ENCODE measurements around the gene LCK.
A peak's percentile ranks its signal among the peaks of the same experiment; 100 is the strongest.

DNA sequence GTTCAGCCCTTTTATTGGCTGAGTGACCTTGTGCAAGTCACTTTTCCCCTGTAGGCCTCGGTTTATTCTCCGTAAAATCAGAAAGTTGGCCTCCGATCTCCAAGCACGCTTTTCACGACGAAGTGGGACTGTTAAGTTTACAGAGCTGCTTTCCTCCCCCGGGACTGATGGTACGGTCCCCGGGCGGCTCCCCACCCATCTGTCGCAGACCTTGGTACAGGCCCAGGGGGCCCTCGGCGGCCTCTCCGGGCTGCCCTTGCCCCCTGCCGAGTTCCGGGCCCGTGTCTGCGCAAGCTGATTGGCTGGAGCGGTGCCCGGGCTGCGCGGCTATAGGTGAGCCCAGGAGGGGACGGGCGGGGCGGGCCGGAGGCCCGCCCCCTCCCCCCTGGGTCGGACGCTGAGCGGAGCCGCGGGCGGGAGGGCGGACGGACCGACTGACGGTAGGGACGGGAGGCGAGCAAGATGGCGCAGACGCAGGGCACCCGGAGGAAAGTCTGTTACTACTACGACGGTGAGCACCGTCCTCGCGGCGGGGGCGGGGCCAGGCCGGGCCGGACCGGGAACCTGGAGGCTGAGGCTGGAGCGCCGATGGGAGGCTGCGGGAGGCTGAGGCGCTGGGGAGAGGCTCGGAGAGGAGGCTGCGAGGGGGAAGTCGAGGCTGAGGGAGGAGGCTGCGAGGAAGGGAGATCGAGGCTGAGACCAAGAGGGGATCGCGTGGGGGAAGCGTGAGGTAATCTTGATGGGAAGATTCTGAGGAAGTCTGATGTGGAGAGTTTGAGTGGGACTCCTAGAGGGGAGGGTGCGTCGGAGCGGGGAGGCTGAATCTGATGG is 40.9 kb downstream of the LCK start, which contains the start of gene HDAC1:
- peak; percentile 73 for TF ChIP-seq POLR2A (IDR thresholded peaks at IDR 0.05)
- TF ChIP-seq, protein P1, sequence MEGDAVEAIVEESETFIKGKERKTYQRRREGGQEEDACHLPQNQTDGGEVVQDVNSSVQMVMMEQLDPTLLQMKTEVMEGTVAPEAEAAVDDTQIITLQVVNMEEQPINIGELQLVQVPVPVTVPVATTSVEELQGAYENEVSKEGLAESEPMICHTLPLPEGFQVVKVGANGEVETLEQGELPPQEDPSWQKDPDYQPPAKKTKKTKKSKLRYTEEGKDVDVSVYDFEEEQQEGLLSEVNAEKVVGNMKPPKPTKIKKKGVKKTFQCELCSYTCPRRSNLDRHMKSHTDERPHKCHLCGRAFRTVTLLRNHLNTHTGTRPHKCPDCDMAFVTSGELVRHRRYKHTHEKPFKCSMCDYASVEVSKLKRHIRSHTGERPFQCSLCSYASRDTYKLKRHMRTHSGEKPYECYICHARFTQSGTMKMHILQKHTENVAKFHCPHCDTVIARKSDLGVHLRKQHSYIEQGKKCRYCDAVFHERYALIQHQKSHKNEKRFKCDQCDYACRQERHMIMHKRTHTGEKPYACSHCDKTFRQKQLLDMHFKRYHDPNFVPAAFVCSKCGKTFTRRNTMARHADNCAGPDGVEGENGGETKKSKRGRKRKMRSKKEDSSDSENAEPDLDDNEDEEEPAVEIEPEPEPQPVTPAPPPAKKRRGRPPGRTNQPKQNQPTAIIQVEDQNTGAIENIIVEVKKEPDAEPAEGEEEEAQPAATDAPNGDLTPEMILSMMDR (IDR thresholded peaks at IDR 0.05): no peak
